Neural cell (in vitro differentiated cells): Measurements from ENCODE around the gene TAF11L2.
"Not testable (repeated sequence)": the region's sequence is repeated elsewhere in the genome, so short reads cannot be mapped to it uniquely, and the experiment has no call there.

Experiments used
- CTCF ChIP-seq: fragments of 450-650 bp; IDR thresholded peaks from 2 replicates; pipeline ENCODE4 v1.5.1; 2014; ENCODE audit warnings: antibody characterized with exemption, mild to moderate bottlenecking, moderate library complexity; ENCODE audit not compliant: poor library complexity, severe bottlenecking
- EP300 ChIP-seq: fragments of 450-650 bp; conservative IDR thresholded peaks from 2 replicates; pipeline ENCODE4 v1.6.1; 2014; ENCODE audit warnings: antibody characterized with exemption, mild to moderate bottlenecking, moderate library complexity; ENCODE audit not compliant: poor library complexity, severe bottlenecking
- RAD21 ChIP-seq: fragments of 450-650 bp; conservative IDR thresholded peaks from 2 replicates; pipeline ENCODE4 v1.6.1; 2014; ENCODE audit warnings: antibody characterized with exemption, mild to moderate bottlenecking, moderate library complexity
- REST ChIP-seq: IDR thresholded peaks from 2 replicates; pipeline ENCODE4 v1.6.1; 2012; ENCODE audit warnings: borderline replicate concordance
- TAF1 ChIP-seq: IDR thresholded peaks from 2 replicates; pipeline ENCODE4 v1.6.1; 2012; ENCODE audit warnings: low read depth

- not testable (repeated sequence) for TF ChIP-seq REST, CTCF, EP300, RAD21, TAF1
These were observed 23.0 kb upstream of the TAF11L2 start for GRCh38 chr5:17475064-17475463.
